Gastroesophageal sphincter (tissue), 4 donors: ENCODE measurements around the gene TAS2R13. TPM values are rescaled to one million over a fixed set of nuclear protein-coding genes. Genes with fewer than 3 reads are reported as not detected.

Experiments
- ATAC-seq: fragments of 150-250 bp; one replicate; pipeline ENCODE4 v1.9.1; 2016; ENCODE audit warnings: mild to moderate bottlenecking, moderate library complexity
- H3K27ac ChIP-seq, 4 donors: fragments of 200-600 bp; sonication (generic) in 3 of 4; 1 replicate in 3 of 4; 2 replicates in 1 of 4; pipeline ENCODE4 v1.5.1; 2016 to 2019
- H3K27me3 ChIP-seq: fragments of 200-600 bp; sonication (generic); one replicate; pipeline ENCODE4 v1.5.1; 2019
- H3K36me3 ChIP-seq, 2 donors: fragments of 200-600 bp; sonication (generic); one replicate each; pipeline ENCODE4 v1.5.1; 2019; ENCODE audit warnings: control low read depth in 1 of 2
- H3K4me1 ChIP-seq, 3 donors: fragments of 200-600 bp; sonication (generic); 1 replicate in 2 of 3; 2 replicates in 1 of 3; pipeline ENCODE4 v1.5.1; 2016 to 2019; ENCODE audit warnings: control low read depth in 2 of 3
- H3K4me3 ChIP-seq, 2 donors: fragments of 200-600 bp; sonication (generic); one replicate each; pipeline ENCODE4 v1.5.1; 2019; ENCODE audit warnings: mild to moderate bottlenecking in 1 of 2, moderate library complexity in 1 of 2
- H3K9me3 ChIP-seq, 3 donors: fragments of 200-600 bp; sonication (generic); one replicate each; pipeline ENCODE4 v1.5.1; 2017 to 2019; ENCODE audit warnings: control low read depth in 2 of 3
- EP300 ChIP-seq: sonication (generic); formaldehyde crosslinking; IDR thresholded peaks from one replicate; pipeline ENCODE4 v1.6.1; 2017; ENCODE audit warnings: antibody characterized with exemption, mild to moderate bottlenecking
- POLR2A ChIP-seq, 2 donors: fragments of 450-650 bp; IDR thresholded peaks; one replicate each; pipeline ENCODE4 v1.6.1; 2017; ENCODE audit warnings: antibody characterized with exemption in 2 of 2, mild to moderate bottlenecking in 2 of 2, moderate library complexity in 1 of 2
- POLR2AphosphoS5 ChIP-seq: sonication (generic); formaldehyde crosslinking; IDR thresholded peaks from one replicate; pipeline ENCODE4 v1.6.1; 2017; ENCODE audit warnings: antibody characterized with exemption
- WGBS, 2 donors: methylation state at CpG; one replicate each; pipeline ENCODE4 v1.1.5; 2018; ENCODE audit warnings: low coverage in 1 of 2; 5-methylcytosine and 5-hydroxymethylcytosine counted together
- total RNA-seq, 4 donors: library from RNA; depleted of rRNA; stranded (reverse); fragments of >200 nt; gene quantifications; one replicate each; pipeline ENCODE4 v1.1.0, GENCODE V29; 2016
- TF ChIP-seq, protein P1 (sequence below), 4 experiments: fragments of 200-600 bp in 2 of 4; fragments of 450-650 bp in 2 of 4; sonication (generic) in 1 of 4; IDR thresholded peaks; one replicate each; pipeline ENCODE4 v1.5.1; 2017 to 2019; ENCODE audit warnings: antibody characterized with exemption in 4 of 4, mild to moderate bottlenecking in 2 of 4, moderate library complexity in 2 of 4

TAS2R13 gene
- total RNA-seq, 4 donors from 2014 or later: 1.8 to 5.1 TPM; not detected in 2

DNA sequence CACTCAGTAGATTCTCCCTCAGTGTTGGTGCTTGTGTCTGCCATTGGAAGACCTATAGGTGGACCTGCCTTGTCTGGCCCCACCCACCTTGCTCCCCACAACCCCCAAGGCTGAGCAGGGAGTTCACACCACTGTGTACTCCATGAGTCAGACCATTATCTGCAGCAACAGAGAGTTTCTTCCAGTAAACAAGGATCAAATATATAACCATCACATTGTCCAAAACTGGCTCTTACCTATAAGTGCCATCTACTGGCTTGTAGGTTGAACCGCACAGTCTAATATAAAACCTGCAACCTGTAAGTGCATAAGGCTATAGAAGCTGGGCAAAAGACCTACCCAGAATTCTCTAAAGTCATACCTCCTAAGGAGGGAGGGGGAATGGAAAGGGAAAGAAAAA lies 7.9 kb downstream of the TAS2R13 start:
- Histone ChIP-seq H3K4me3 (no peak overlapping the region), H3K36me3 (peaks cover 0 to 7% of the 10 kb centered on the region in 2 donors), H3K4me1 (no peaks in the 10 kb centered on the region), H3K27me3 (no peaks in the 10 kb centered on the region), H3K9me3 (peaks cover 0 to 43% (median 0%) of the 10 kb centered on the region in 3 donors), H3K27ac (no peak overlapping the region)
- ATAC-seq: no peak
- no peak for TF ChIP-seq EP300
- TF ChIP-seq, protein P1, sequence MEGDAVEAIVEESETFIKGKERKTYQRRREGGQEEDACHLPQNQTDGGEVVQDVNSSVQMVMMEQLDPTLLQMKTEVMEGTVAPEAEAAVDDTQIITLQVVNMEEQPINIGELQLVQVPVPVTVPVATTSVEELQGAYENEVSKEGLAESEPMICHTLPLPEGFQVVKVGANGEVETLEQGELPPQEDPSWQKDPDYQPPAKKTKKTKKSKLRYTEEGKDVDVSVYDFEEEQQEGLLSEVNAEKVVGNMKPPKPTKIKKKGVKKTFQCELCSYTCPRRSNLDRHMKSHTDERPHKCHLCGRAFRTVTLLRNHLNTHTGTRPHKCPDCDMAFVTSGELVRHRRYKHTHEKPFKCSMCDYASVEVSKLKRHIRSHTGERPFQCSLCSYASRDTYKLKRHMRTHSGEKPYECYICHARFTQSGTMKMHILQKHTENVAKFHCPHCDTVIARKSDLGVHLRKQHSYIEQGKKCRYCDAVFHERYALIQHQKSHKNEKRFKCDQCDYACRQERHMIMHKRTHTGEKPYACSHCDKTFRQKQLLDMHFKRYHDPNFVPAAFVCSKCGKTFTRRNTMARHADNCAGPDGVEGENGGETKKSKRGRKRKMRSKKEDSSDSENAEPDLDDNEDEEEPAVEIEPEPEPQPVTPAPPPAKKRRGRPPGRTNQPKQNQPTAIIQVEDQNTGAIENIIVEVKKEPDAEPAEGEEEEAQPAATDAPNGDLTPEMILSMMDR (IDR thresholded peaks at IDR 0.05): no peak
- WGBS, 2 donors: 100% methylated on average over 1 of the region's 1 CpG

DNA sequence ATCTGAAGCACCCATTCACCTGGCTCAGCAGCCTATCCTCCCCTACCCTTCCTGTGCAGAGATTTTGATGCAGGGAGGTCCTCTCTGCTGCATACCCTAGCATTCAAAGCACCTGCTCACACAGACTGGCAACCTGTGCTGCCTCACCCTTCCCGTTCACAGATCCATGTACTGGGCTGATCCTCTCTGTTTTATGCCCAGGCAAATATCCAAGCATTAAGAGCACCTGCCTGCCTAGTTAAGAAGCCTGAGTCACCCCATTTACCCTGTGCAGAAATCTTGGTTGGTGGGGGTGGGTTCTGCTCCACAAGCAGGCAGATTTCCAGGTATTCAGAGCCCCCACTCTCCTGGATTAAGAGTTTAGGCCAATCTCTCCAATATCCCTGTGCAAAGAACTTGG lies 8.4 kb downstream of the TAS2R13 start:
- TF ChIP-seq POLR2AphosphoS5 (no peak), EP300 (no peak)
- Histone ChIP-seq H3K27me3 (no peaks in the 10 kb centered on the region), H3K4me1 (no peaks in the 10 kb centered on the region), H3K4me3 (no peak overlapping the region), H3K36me3 (peaks cover 0 to 7% of the 10 kb centered on the region in 2 donors), H3K27ac (no peak overlapping the region), H3K9me3 (peaks cover 0 to 38% (median 0%) of the 10 kb centered on the region in 3 donors)
- ATAC-seq: no peak
- 100% methylated on average over 1 of the region's 1 CpG for WGBS, 2 donors

GRCh38 chr12:10900530-10900929 lies 8.8 kb downstream of the TAS2R13 start:
- WGBS, 2 donors: 100% methylated on average over 1 of the region's 1 CpG; no CpG with 5 or more reads in 1 of the 2 donors
- no peak overlapping the region for H3K27ac ChIP-seq
- H3K36me3 ChIP-seq: peaks cover 0 to 5% of the 10 kb centered on the region in 2 donors
- no peaks in the 10 kb centered on the region for H3K4me1 ChIP-seq
- ATAC-seq: no peak
- TF ChIP-seq POLR2AphosphoS5: no peak
- no peak for TF ChIP-seq EP300
- TF ChIP-seq POLR2A (IDR thresholded peaks at IDR 0.05): no peak
- TF ChIP-seq, protein P1 (IDR thresholded peaks at IDR 0.05): no peak
- no peak overlapping the region for H3K4me3 ChIP-seq
- H3K27me3 ChIP-seq: no peaks in the 10 kb centered on the region
- H3K9me3 ChIP-seq: peaks cover 0 to 34% (median 0%) of the 10 kb centered on the region in 3 donors

DNA sequence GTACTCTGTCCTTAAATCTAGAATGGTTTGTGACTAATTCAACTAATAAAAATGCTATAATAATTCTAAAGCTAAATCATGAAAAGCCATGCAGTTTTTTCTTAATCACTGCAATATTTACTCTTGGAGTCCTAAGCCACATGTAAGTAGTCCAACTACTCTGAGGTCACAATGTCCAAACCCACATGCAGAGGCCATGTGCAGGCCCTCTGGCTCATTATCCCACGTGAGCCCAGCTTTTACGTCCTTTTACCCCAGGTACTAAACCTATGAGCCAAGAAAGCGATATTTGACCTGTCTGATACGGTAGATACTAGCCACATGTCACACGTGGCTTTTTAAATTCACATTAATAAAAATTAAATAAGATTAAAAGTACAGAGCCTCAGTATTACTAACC lies 12.5 kb downstream of the TAS2R13 start:
- TF ChIP-seq POLR2AphosphoS5 (no peak), POLR2A (IDR thresholded peaks at IDR 0.05) (no peak), EP300 (no peak)
- TF ChIP-seq, protein P1 (IDR thresholded peaks at IDR 0.05): no peak

GRCh38 chr12:10891937-10892336 lies 17.4 kb downstream of the TAS2R13 start:
- TF ChIP-seq EP300: no peak
- H3K9me3 ChIP-seq: no peaks in the 10 kb centered on the region
- H3K36me3 ChIP-seq: peaks cover 0 to 10% of the 10 kb centered on the region in 2 donors
- H3K27ac ChIP-seq: no peak overlapping the region
- 90 to 100% methylated on average over 2 of the region's 2 CpGs for WGBS, 2 donors
- H3K27me3 ChIP-seq: no peaks in the 10 kb centered on the region
- H3K4me1 ChIP-seq: no peaks in the 10 kb centered on the region
- no peak overlapping the region for H3K4me3 ChIP-seq
- no peak for ATAC-seq

More for the DNA sequence above, 12.5 kb downstream of the TAS2R13 start:
- WGBS, 2 donors: 94% methylated on average over 4 to 5 of the region's 5 CpGs
- Histone ChIP-seq H3K36me3 (peaks cover 0 to 2% of the 10 kb centered on the region in 2 donors), H3K9me3 (no peaks in the 10 kb centered on the region), H3K4me3 (no peak overlapping the region), H3K4me1 (no peaks in the 10 kb centered on the region), H3K27me3 (no peaks in the 10 kb centered on the region), H3K27ac (no peak overlapping the region)
- ATAC-seq: no peak

GRCh38 chr12:10889226-10889625 lies 20.1 kb downstream of the TAS2R13 start:
- TF ChIP-seq POLR2AphosphoS5 (no peak), EP300 (no peak), POLR2A (IDR thresholded peaks at IDR 0.05) (no peak)
- TF ChIP-seq, protein P1 (IDR thresholded peaks at IDR 0.05): no peak
- Histone ChIP-seq H3K9me3 (no peaks in the 10 kb centered on the region), H3K36me3 (peaks cover 0 to 10% of the 10 kb centered on the region in 2 donors), H3K27me3 (no peaks in the 10 kb centered on the region), H3K4me3 (no peak overlapping the region), H3K4me1 (no peaks in the 10 kb centered on the region), H3K27ac (no peak overlapping the region)
- ATAC-seq: no peak
